ENCODE measurements around the gene EAPP. TPM values are rescaled to one million over a fixed set of nuclear protein-coding genes. Genes with fewer than 3 reads are reported as not detected.

The EAPP gene
- total RNA-seq, 4 donors from 2014 or later = 16.1 to 83.6 (median 38.8) TPM

GRCh38 chr14:34474187-34474679, 65.3 kb downstream of the EAPP start:
- intact Hi-C loops (cut with DNase I; ENCODE audit: low total_unique reads) = no loop called here
- Histone ChIP-seq H3K4me1 (no peaks in the 10 kb centered on the region), H3K9me3 (no peaks in the 10 kb centered on the region), H3K27ac (no peak overlapping the region), H3K4me3 (no peak overlapping the region), H3K27me3 (no peaks in the 10 kb centered on the region), H3K36me3 (no peaks in the 10 kb centered on the region)
- 82 to 92% methylated on average over 2 of the region's 2 CpGs for WGBS, 2 donors (ENCODE audit: low coverage in 1 of 2)
- in situ Hi-C loops (cut with MboI; ENCODE audit: low pct_ligation_motif_present in 1 of 4, low pct_unique_long_range_greater_than_20kb in 1 of 4, low sequenced_read_pairs in 3 of 4) = no loop called here
- TF ChIP-seq POLR2A (IDR thresholded peaks at IDR 0.05) (no peak), EP300 (IDR thresholded peaks at IDR 0.05; ENCODE audit: low read depth) (no peak), POLR2AphosphoS5 (IDR thresholded peaks at IDR 0.05) (no peak), CTCF (IDR thresholded peaks at IDR 0.05) (no peak)
- DNase-seq = no peak

GRCh38 chr14:34472706-34473279, 66.7 kb downstream of the EAPP start:
- no peak overlapping the region for H3K27ac ChIP-seq
- H3K27me3 ChIP-seq = no peaks in the 10 kb centered on the region
- in situ Hi-C loops (cut with MboI; ENCODE audit: low pct_ligation_motif_present in 1 of 4, low pct_unique_long_range_greater_than_20kb in 1 of 4, low sequenced_read_pairs in 3 of 4) (no loop called here), intact Hi-C loops (cut with DNase I; ENCODE audit: low total_unique reads) (no loop called here)
- H3K36me3 ChIP-seq = no peaks in the 10 kb centered on the region
- WGBS, 2 donors (ENCODE audit: low coverage in 1 of 2) = 71 to 83% methylated on average over 3 to 6 of the region's 6 CpGs
- H3K4me1 ChIP-seq = peaks cover 0 to 2% (median 0%) of the 10 kb centered on the region in 4 donors
- no peaks in the 10 kb centered on the region for H3K9me3 ChIP-seq
- H3K4me3 ChIP-seq = no peak overlapping the region
- DNase-seq = no peak
- TF ChIP-seq EP300 (IDR thresholded peaks at IDR 0.05; ENCODE audit: low read depth) (no peak), POLR2AphosphoS5 (IDR thresholded peaks at IDR 0.05) (no peak), CTCF (IDR thresholded peaks at IDR 0.05) (no peak), POLR2A (IDR thresholded peaks at IDR 0.05) (no peak)

DNA sequence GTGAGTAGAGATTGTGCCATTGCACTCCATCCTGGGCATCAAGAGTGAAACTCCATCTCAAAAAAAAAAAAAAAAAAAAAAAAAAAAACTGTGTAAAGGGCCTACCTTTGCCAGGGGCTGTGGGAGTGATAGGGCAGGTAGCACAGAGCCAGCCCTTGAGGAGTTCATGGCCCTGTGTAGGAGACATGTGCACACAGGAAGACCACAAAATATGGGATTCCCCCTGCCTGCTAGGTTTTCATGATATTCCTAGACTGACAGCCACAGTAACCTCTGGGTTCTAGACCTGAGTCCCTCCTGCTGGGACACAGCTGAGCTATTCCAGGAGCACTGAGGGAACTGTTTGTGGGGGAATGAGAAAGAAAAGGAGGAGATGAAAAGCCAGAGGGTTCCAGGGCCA, 69.2 kb downstream of the EAPP start:
- DNase-seq = no peak
- intact Hi-C loops (cut with DNase I; ENCODE audit: low total_unique reads) = no loop called here
- Histone ChIP-seq H3K4me3 (no peak overlapping the region), H3K36me3 (no peaks in the 10 kb centered on the region), H3K4me1 (peaks cover 0 to 12% (median 2%) of the 10 kb centered on the region in 4 donors), H3K27ac (no peak overlapping the region), H3K27me3 (no peaks in the 10 kb centered on the region), H3K9me3 (no peaks in the 10 kb centered on the region)
- no peak for TF ChIP-seq CTCF (IDR thresholded peaks at IDR 0.05)
- no peak for TF ChIP-seq POLR2A (IDR thresholded peaks at IDR 0.05)
- TF ChIP-seq EP300 (IDR thresholded peaks at IDR 0.05; ENCODE audit: low read depth) = no peak
- TF ChIP-seq POLR2AphosphoS5 (IDR thresholded peaks at IDR 0.05) = no peak
- in situ Hi-C loops (cut with MboI; ENCODE audit: low pct_ligation_motif_present in 1 of 4, low pct_unique_long_range_greater_than_20kb in 1 of 4, low sequenced_read_pairs in 3 of 4) = no loop called here

GRCh38 chr14:34466691-34467090, 72.8 kb downstream of the EAPP start:
- intact Hi-C loops (cut with DNase I; ENCODE audit: low total_unique reads) = no loop called here
- no peaks in the 10 kb centered on the region for H3K36me3 ChIP-seq
- peaks cover 4 to 21% (median 7%) of the 10 kb centered on the region in 4 donors for H3K4me1 ChIP-seq
- in situ Hi-C loops (cut with MboI; ENCODE audit: low pct_ligation_motif_present in 1 of 4, low pct_unique_long_range_greater_than_20kb in 1 of 4, low sequenced_read_pairs in 3 of 4) = no loop called here
- no peak for DNase-seq
- no peak overlapping the region for H3K27ac ChIP-seq
- 100% methylated on average over 1 to 2 of the region's 2 CpGs for WGBS, 2 donors (ENCODE audit: low coverage in 1 of 2)
- H3K27me3 ChIP-seq = no peaks in the 10 kb centered on the region
- H3K4me3 ChIP-seq = no peak overlapping the region
- TF ChIP-seq EP300 (IDR thresholded peaks at IDR 0.05; ENCODE audit: low read depth) (no peak), POLR2AphosphoS5 (IDR thresholded peaks at IDR 0.05) (no peak), CTCF (IDR thresholded peaks at IDR 0.05) (no peak), POLR2A (IDR thresholded peaks at IDR 0.05) (no peak)
- no peaks in the 10 kb centered on the region for H3K9me3 ChIP-seq

Small RNAs within 50 kb of the gene (small RNA-seq; reads per million reads assigned to genes)
- gene RNU1-27P (0 reads per million in 4 donors), gene RNU1-28P (0 reads per million in 4 donors)

Other genes with a start within 250 kb of the EAPP start
- gene SPTSSA, start 77.5 kb downstream of the EAPP start, total RNA-seq = 10 to 100 TPM in 3 of 4 donors, 1 to 10 TPM in 1; 4.8 to 45.7 (median 28.4) TPM
- gene SNX6, start 90.4 kb upstream of the EAPP start, total RNA-seq = 100 to 1,000 TPM in 3 of 4 donors, 10 to 100 TPM in 1; 45.6 to 157 (median 118) TPM
- gene CFL2, start 174.9 kb upstream of the EAPP start, total RNA-seq = 100 to 1,000 TPM in 1 of 4 donors, 10 to 100 TPM in 3; 30.4 to 108 (median 44.9) TPM

Data from transverse colon (tissue), 4 donors.